K562 (cell line): ENCODE results near the gene NME7. TPM values are rescaled to one million over a fixed set of nuclear protein-coding genes. Genes with fewer than 3 reads are reported as not detected.

Experiments
- ARID2 ChIP-seq: fragments of 450-650 bp; IDR thresholded peaks from 2 replicates; pipeline ENCODE4 v1.6.1; 2017; ENCODE audit warnings: antibody characterized with exemption, mild to moderate bottlenecking
- BDP1 ChIP-seq: IDR thresholded peaks from 3 replicates; pipeline ENCODE4 v1.6.1; 2011; ENCODE audit not compliant: insufficient read length, insufficient read depth
- CBX5 ChIP-seq: IDR thresholded peaks from 2 replicates; pipeline ENCODE4 v1.6.1; 2014; ENCODE audit warnings: low read depth, borderline replicate concordance
- CCNT2 ChIP-seq: IDR thresholded peaks from 2 replicates; pipeline ENCODE4 v1.6.1; 2011; ENCODE audit warnings: borderline replicate concordance, low read depth, mild to moderate bottlenecking, moderate library complexity, mixed read lengths, low read length; ENCODE audit not compliant: insufficient read length; ENCODE audit errors: extremely low read depth
- DMBX1 ChIP-seq: fragments of 250-450 bp; sonication (Bioruptor Pico); IDR thresholded peaks from 2 replicates; pipeline ENCODE4 v1.8.0; 2022; ENCODE audit warnings: inconsistent platforms, mild to moderate bottlenecking, moderate library complexity, borderline replicate concordance
- EP400 ChIP-seq: fragments of 450-650 bp; IDR thresholded peaks from 2 replicates; pipeline ENCODE4 v1.6.1; 2017; ENCODE audit warnings: antibody characterized with exemption, mild to moderate bottlenecking, moderate library complexity
- ETV5 ChIP-seq: sonication (generic); formaldehyde crosslinking; IDR thresholded peaks from 2 replicates; pipeline ENCODE4 v1.4.0; 2020; ENCODE audit warnings: low read depth, mild to moderate bottlenecking, missing genetic modification reagents
- FOSL1 ChIP-seq: fragments of 200-800 bp; sonication (Bioruptor generic); conservative IDR thresholded peaks from 2 replicates; pipeline ENCODE4 v1.6.1; 2016; ENCODE audit warnings: missing genetic modification characterization, missing compliant biosample characterization
- FOXJ2 ChIP-seq: fragments of 200-800 bp; sonication (Bioruptor generic); IDR thresholded peaks from 2 replicates; pipeline ENCODE4 v1.6.1; 2016; ENCODE audit warnings: missing genetic modification characterization, missing compliant biosample characterization
- HNRNPK ChIP-seq: fragments of 200-400 bp; formaldehyde crosslinking; IDR thresholded peaks from one replicate; pipeline ENCODE4 v1.6.1; 2018; ENCODE audit warnings: mild to moderate bottlenecking, low read depth, low read length; ENCODE audit not compliant: poor library complexity, severe bottlenecking
- HNRNPUL1 ChIP-seq: fragments of 200-400 bp; formaldehyde crosslinking; IDR thresholded peaks from 2 replicates; pipeline ENCODE4 v1.6.1; 2017; ENCODE audit warnings: low read length
- KDM5B ChIP-seq: fragments of 200-600 bp; sonication (generic); IDR thresholded peaks from 2 replicates; pipeline ENCODE4 v1.6.1; 2012; ENCODE audit warnings: low read depth, mild to moderate bottlenecking, moderate library complexity, low read length, control low read depth, inconsistent platforms; ENCODE audit not compliant: insufficient replicate concordance
- KHSRP ChIP-seq: fragments of 450-650 bp; IDR thresholded peaks from 2 replicates; pipeline ENCODE4 v1.6.1; 2017
- KLF1 ChIP-seq: fragments of 450-650 bp; IDR thresholded peaks from 2 replicates; pipeline ENCODE4 v1.6.1; 2016; ENCODE audit warnings: missing genetic modification characterization, missing compliant biosample characterization
- NCOA2 ChIP-seq, 2 experiments: fragments of 450-650 bp; IDR thresholded peaks; 2 replicates each; pipeline ENCODE4 v1.6.1; 2018; ENCODE audit warnings: mild to moderate bottlenecking in 2 of 2, moderate library complexity in 1 of 2; ENCODE audit not compliant: partially characterized antibody in 2 of 2
- NCOA6 ChIP-seq: fragments of 450-650 bp; IDR thresholded peaks from 2 replicates; pipeline ENCODE4 v1.6.1; 2017; ENCODE audit warnings: mild to moderate bottlenecking
- ZC3H4 ChIP-seq: sonication (generic); formaldehyde crosslinking; IDR thresholded peaks from 2 replicates; pipeline ENCODE4 v1.9.0; 2021; ENCODE audit warnings: missing genetic modification reagents, borderline replicate concordance
- ZFPM2 ChIP-seq: fragments of 250-450 bp; sonication (Bioruptor Pico); IDR thresholded peaks from 2 replicates; pipeline ENCODE4 v1.5.1; 2022; ENCODE audit warnings: mild to moderate bottlenecking
- ZNF133 ChIP-seq: fragments of 250-450 bp; sonication (Bioruptor Pico); IDR thresholded peaks from 2 replicates; pipeline ENCODE4 v1.4.0; 2020; ENCODE audit warnings: mild to moderate bottlenecking
- ZNF175 ChIP-seq: fragments of 200-800 bp; sonication (Bioruptor generic); IDR thresholded peaks from 2 replicates; pipeline ENCODE4 v1.6.1; 2016; ENCODE audit warnings: low read depth, mild to moderate bottlenecking, missing genetic modification characterization, missing compliant biosample characterization
- ZNF263 ChIP-seq: sonication (generic); formaldehyde crosslinking; IDR thresholded peaks from 2 replicates; pipeline ENCODE4 v1.8.0; 2022; ENCODE audit warnings: mild to moderate bottlenecking, missing genetic modification reagents, borderline replicate concordance
- polyA plus RNA-seq, 8 experiments: library from polyadenylated mRNA; depleted of rRNA in 4 of 8; stranded (reverse) in 5 of 8; unstranded in 3 of 8; fragments of >200 nt; fragmentation: Nextera tagmentation in 2 of 8; fragmentation: Illumina TruSeq in 1 of 8; extraction: Ambion mirVana in 2 of 8; extraction: Trizol in 1 of 8; gene quantifications; 2 replicates each; pipeline versions ENCODE4 v1.2.1 to v1.2.3, GENCODE V29; 2011 to 2014; ENCODE audit warnings: inconsistent platforms in 1 of 8, missing spikeins in 1 of 8
- total RNA-seq, 7 experiments: library from RNA; depleted of rRNA in 6 of 7; stranded (reverse); fragments of >200 nt in 6 of 7; fragmentation: Illumina TruSeq in 2 of 7; extraction: Trizol in 2 of 7; gene quantifications; 2 replicates each; pipeline versions ENCODE4 v1.2.1 to v1.2.3, GENCODE V29; 2011 to 2021; ENCODE audit warnings: low replicate concordance in 1 of 7
- TF ChIP-seq, protein P1 (sequence below): fragments of 450-650 bp; formaldehyde crosslinking; IDR thresholded peaks from 2 replicates; pipeline ENCODE4 v1.4.0; 2020; ENCODE audit warnings: mild to moderate bottlenecking
- TF ChIP-seq, protein P2 (sequence below): fragments of 250-450 bp; sonication (Bioruptor Pico); IDR thresholded peaks from 2 replicates; pipeline ENCODE4 v1.6.1; 2021; ENCODE audit warnings: mild to moderate bottlenecking
- TF ChIP-seq, protein P3 (sequence below): sonication (generic); formaldehyde crosslinking; IDR thresholded peaks from 2 replicates; pipeline ENCODE4 v1.8.1; 2023; ENCODE audit warnings: mild to moderate bottlenecking, missing genetic modification reagents

NME7 gene
- total and polyA plus RNA-seq, 9 of the 15 experiments (the other 6 are each of a cell fraction or from before 2014, with no cell fraction given): 7.9 to 43.2 (median 23.9) TPM

DNA sequence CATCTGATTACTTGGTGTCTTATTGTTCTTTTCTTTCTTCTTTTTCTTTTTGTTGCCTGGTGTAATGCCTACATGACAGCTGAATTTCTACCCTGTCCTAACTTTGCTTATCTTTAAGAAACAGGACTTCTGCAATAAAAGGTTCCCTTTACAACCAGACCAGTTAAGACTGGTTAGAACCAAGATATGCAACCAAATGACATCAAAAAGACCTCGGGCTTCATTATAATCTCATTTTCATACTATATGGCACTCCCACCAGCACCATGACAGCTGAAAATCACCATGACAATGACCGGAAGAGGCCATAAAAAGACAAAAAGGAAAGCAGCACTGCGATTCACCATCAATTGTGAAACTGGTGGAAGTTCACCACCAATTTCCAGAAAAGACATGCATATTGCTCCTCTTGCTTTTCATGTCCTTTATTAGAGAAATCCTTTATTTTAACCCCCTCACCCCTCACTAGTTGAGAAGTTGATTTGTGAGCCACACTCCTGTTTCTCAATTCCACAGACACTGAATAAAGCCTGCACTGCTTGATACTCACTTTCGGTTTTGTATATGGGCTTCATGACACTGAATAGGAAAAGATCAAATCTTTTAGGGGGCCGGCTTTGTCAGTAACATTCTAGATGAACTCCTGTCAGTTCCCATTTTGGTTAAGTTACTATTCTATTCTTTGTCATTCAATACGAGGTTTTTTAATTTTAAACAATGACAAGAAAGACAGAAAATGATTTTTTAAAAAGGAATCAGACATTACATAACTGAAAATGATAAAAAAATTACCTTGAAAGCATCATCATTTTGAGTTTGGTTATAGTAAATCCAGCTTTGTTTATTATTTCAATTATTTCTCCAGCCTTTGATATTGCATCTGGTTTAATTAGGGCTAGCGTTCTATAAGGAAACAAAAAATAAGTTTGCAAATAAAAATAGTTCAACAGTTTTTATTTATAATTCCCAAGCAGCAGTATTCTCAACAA, 58.1 kb downstream of the NME7 start (continued):
- TF ChIP-seq NCOA2 (IDR thresholded peaks at IDR 0.05; ENCODE audit: partially characterized antibody in 2 of 2) (no peak), KLF1 (tag) (0 out of 2 replicates have a peak, but pooled peaks have one; percentile 20), EP400 (peak; percentile 49; the same call in 1 of the 2 replicates), HNRNPUL1 (no peak), ZFPM2 (no peak), ZC3H4 (CRISPR knock-in tag) (no peak), ARID2 (no peak), FOXJ2 (tag) (0 out of 2 replicates have a peak, but pooled peaks have one; percentile 47), ZNF133 (CRISPR knock-in tag) (no peak), FOSL1 (tag) (peak; percentile 36; the same call in 1 of the 2 replicates), ZNF175 (peak; percentile 25; the same call in 1 of the 2 replicates), DMBX1 (peak; percentile 13; the same call in 1 of the 2 replicates), ETV5 (no peak), KHSRP (no peak), NCOA6 (no peak), HNRNPK (no peak), ZNF263 (CRISPR knock-in tag) (no peak), KDM5B (no peak), CBX5 (no peak), CCNT2 (peak; percentile 45), BDP1 (no peak)
- TF ChIP-seq, protein P1, sequence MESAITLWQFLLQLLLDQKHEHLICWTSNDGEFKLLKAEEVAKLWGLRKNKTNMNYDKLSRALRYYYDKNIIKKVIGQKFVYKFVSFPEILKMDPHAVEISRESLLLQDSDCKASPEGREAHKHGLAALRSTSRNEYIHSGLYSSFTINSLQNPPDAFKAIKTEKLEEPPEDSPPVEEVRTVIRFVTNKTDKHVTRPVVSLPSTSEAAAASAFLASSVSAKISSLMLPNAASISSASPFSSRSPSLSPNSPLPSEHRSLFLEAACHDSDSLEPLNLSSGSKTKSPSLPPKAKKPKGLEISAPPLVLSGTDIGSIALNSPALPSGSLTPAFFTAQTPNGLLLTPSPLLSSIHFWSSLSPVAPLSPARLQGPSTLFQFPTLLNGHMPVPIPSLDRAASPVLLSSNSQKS: no peak
- TF ChIP-seq, protein P2, sequence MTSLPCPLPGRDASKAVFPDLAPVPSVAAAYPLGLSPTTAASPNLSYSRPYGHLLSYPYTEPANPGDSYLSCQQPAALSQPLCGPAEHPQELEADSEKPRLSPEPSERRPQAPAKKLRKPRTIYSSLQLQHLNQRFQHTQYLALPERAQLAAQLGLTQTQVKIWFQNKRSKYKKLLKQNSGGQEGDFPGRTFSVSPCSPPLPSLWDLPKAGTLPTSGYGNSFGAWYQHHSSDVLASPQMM: no peak
- TF ChIP-seq, protein P3, sequence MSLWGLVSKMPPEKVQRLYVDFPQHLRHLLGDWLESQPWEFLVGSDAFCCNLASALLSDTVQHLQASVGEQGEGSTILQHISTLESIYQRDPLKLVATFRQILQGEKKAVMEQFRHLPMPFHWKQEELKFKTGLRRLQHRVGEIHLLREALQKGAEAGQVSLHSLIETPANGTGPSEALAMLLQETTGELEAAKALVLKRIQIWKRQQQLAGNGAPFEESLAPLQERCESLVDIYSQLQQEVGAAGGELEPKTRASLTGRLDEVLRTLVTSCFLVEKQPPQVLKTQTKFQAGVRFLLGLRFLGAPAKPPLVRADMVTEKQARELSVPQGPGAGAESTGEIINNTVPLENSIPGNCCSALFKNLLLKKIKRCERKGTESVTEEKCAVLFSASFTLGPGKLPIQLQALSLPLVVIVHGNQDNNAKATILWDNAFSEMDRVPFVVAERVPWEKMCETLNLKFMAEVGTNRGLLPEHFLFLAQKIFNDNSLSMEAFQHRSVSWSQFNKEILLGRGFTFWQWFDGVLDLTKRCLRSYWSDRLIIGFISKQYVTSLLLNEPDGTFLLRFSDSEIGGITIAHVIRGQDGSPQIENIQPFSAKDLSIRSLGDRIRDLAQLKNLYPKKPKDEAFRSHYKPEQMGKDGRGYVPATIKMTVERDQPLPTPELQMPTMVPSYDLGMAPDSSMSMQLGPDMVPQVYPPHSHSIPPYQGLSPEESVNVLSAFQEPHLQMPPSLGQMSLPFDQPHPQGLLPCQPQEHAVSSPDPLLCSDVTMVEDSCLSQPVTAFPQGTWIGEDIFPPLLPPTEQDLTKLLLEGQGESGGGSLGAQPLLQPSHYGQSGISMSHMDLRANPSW (CRISPR knock-in tag): no peak
